Measurements from ENCODE around the gene HLA-DMA.

- TF ChIP-seq POLR2A (IDR thresholded peaks at IDR 0.05; ENCODE audit: low read length) (no peak), GATA1 (IDR thresholded peaks at IDR 0.05; ENCODE audit: low read depth, low read length) (no peak)
These were observed 11.9 kb upstream of the HLA-DMA start for GRCh38 chr6:32964776-32965175.
